HepG2 (cell line): Measurements from ENCODE around the gene PTRH2. TPM values are rescaled to one million over a fixed set of nuclear protein-coding genes. Genes with fewer than 3 reads are reported as not detected.

Experiments used
- CENPBD1 ChIP-seq: sonication (generic); formaldehyde crosslinking; IDR thresholded peaks from 2 replicates; pipeline ENCODE4 v1.8.0; 2022; ENCODE audit warnings: missing genetic modification reagents, low read depth, mild to moderate bottlenecking, borderline replicate concordance
- HNF4G ChIP-seq, 2 experiments: sonication (generic) in 1 of 2; formaldehyde crosslinking in 1 of 2; IDR thresholded peaks; 2 replicates each; pipeline versions ENCODE4 v1.4.0 to v1.6.1; 2011 to 2020; ENCODE audit warnings: borderline replicate concordance in 2 of 2, low read depth in 2 of 2, mild to moderate bottlenecking in 2 of 2, low read length in 1 of 2, missing genetic modification reagents in 1 of 2, moderate library complexity in 1 of 2
- KDM6A ChIP-seq: IDR thresholded peaks from 2 replicates; pipeline ENCODE4 v1.6.1; 2016; ENCODE audit warnings: low read depth
- MED1 ChIP-seq: sonication (generic); formaldehyde crosslinking; IDR thresholded peaks from 2 replicates; pipeline ENCODE4 v1.4.0; 2020; ENCODE audit warnings: missing genetic modification reagents
- NCOA2 ChIP-seq: sonication (generic); formaldehyde crosslinking; IDR thresholded peaks from 2 replicates; pipeline ENCODE4 v1.8.0; 2022; ENCODE audit warnings: inconsistent platforms
- NFYB ChIP-seq: sonication (generic); formaldehyde crosslinking; IDR thresholded peaks from 2 replicates; pipeline ENCODE4 v1.4.0; 2020; ENCODE audit warnings: missing genetic modification reagents
- RARA ChIP-seq: IDR thresholded peaks from 2 replicates; pipeline ENCODE4 v1.6.1; 2016; ENCODE audit warnings: missing genetic modification reagents, missing compliant biosample characterization
- SNAPC2 ChIP-seq: sonication (generic); formaldehyde crosslinking; IDR thresholded peaks from 2 replicates; pipeline ENCODE4 v1.8.1; 2022; ENCODE audit warnings: mild to moderate bottlenecking, missing genetic modification reagents
- SPEN ChIP-seq: sonication (generic); formaldehyde crosslinking; IDR thresholded peaks from 2 replicates; pipeline ENCODE4 v1.5.1; 2020; ENCODE audit warnings: low read depth, mild to moderate bottlenecking, missing genetic modification reagents
- TCF7L2 ChIP-seq: IDR thresholded peaks from 2 replicates; pipeline ENCODE4 v1.6.1; 2011; ENCODE audit warnings: mild to moderate bottlenecking, low read depth, low read length, moderate library complexity
- ZBTB21 ChIP-seq: sonication (generic); formaldehyde crosslinking; IDR thresholded peaks from 2 replicates; pipeline ENCODE4 v1.4.0; 2020; ENCODE audit warnings: missing genetic modification reagents
- ZFP36L1 ChIP-seq: sonication (generic); formaldehyde crosslinking; IDR thresholded peaks from 2 replicates; pipeline ENCODE4 v1.8.0; 2022; ENCODE audit warnings: mild to moderate bottlenecking, missing genetic modification reagents, moderate library complexity
- ZMAT5 ChIP-seq: sonication (generic); formaldehyde crosslinking; IDR thresholded peaks from 2 replicates; pipeline ENCODE4 v1.5.0; 2020; ENCODE audit warnings: mild to moderate bottlenecking, low read depth, missing genetic modification reagents, borderline replicate concordance
- ZNF101 ChIP-seq: sonication (generic); formaldehyde crosslinking; IDR thresholded peaks from 2 replicates; pipeline ENCODE4 v1.4.0; 2020; ENCODE audit warnings: mild to moderate bottlenecking, low read depth, missing genetic modification reagents, borderline replicate concordance
- ZNF225 ChIP-seq: sonication (generic); formaldehyde crosslinking; IDR thresholded peaks from 2 replicates; pipeline ENCODE4 v1.4.0; 2020; ENCODE audit warnings: mild to moderate bottlenecking, missing genetic modification reagents
- ZNF382 ChIP-seq: sonication (generic); formaldehyde crosslinking; IDR thresholded peaks from 2 replicates; pipeline ENCODE4 v1.5.0; 2020; ENCODE audit warnings: missing genetic modification reagents, mild to moderate bottlenecking, borderline replicate concordance
- ZNF383 ChIP-seq: sonication (generic); formaldehyde crosslinking; IDR thresholded peaks from 2 replicates; pipeline ENCODE4 v1.4.0; 2020; ENCODE audit warnings: missing genetic modification reagents, mild to moderate bottlenecking, borderline replicate concordance
- ZNF484 ChIP-seq: sonication (generic); formaldehyde crosslinking; IDR thresholded peaks from 2 replicates; pipeline ENCODE4 v1.5.1; 2020; ENCODE audit warnings: mild to moderate bottlenecking, low read depth, missing genetic modification reagents, borderline replicate concordance
- ZNF598 ChIP-seq: sonication (generic); formaldehyde crosslinking; IDR thresholded peaks from 2 replicates; pipeline ENCODE4 v1.5.1; 2020; ENCODE audit warnings: mild to moderate bottlenecking, missing genetic modification reagents, borderline replicate concordance
- ZNF674 ChIP-seq: sonication (generic); formaldehyde crosslinking; IDR thresholded peaks from 2 replicates; pipeline ENCODE4 v1.5.0; 2020; ENCODE audit warnings: low read depth, mild to moderate bottlenecking, missing genetic modification reagents
- ZNF747 ChIP-seq: sonication (generic); formaldehyde crosslinking; IDR thresholded peaks from 2 replicates; pipeline ENCODE4 v1.8.1; 2023; ENCODE audit warnings: missing genetic modification reagents, mild to moderate bottlenecking, borderline replicate concordance
- ZNF773 ChIP-seq: sonication (generic); formaldehyde crosslinking; IDR thresholded peaks from 2 replicates; pipeline ENCODE4 v1.4.0; 2020; ENCODE audit warnings: missing genetic modification reagents, borderline replicate concordance
- polyA plus RNA-seq, 8 experiments: library from polyadenylated mRNA; depleted of rRNA in 3 of 8; stranded (reverse) in 7 of 8; unstranded in 1 of 8; fragments of >200 nt; fragmentation: Illumina TruSeq in 4 of 8; extraction: Trizol in 4 of 8; gene quantifications; 2 replicates each; pipeline versions ENCODE4 v1.2.1 to v1.2.3, GENCODE V29; 2011 to 2016; ENCODE audit warnings: low read depth in 4 of 8, missing spikeins in 1 of 8, mixed read lengths in 1 of 8; ENCODE audit not compliant: insufficient read depth in 1 of 8
- total RNA-seq, 5 experiments: library from RNA; depleted of rRNA; stranded (reverse); fragments of >200 nt; fragmentation: Illumina TruSeq; extraction: Trizol; gene quantifications; 2 replicates each; pipeline ENCODE4 v1.2.3, GENCODE V29; 2016; ENCODE audit warnings: low read depth in 1 of 5
- TF ChIP-seq, protein P1 (sequence below): sonication (generic); formaldehyde crosslinking; conservative IDR thresholded peaks from 2 replicates; pipeline ENCODE4 v1.4.0; 2020; ENCODE audit warnings: missing genetic modification reagents
- TF ChIP-seq, protein P2 (sequence below): IDR thresholded peaks from 2 replicates; pipeline ENCODE4 v1.6.1; 2012; ENCODE audit warnings: inconsistent platforms

Gene PTRH2
- total and polyA plus RNA-seq, 2 of the 13 experiments (the other 11 are each of a cell fraction or from before 2014, with no cell fraction given): 67.7 to 83.3 TPM

- 0 out of 2 replicates have a peak, but pooled peaks have one; percentile 66 for TF ChIP-seq ZNF225 (CRISPR knock-in tag)
- no peak for TF ChIP-seq ZNF484
- TF ChIP-seq TCF7L2: no peak
- peak; percentile 48; the same call in 1 of the 2 replicates for TF ChIP-seq ZNF383 (CRISPR knock-in tag)
- TF ChIP-seq ZMAT5 (CRISPR knock-in tag): no peak
- no peak for TF ChIP-seq KDM6A (CRISPR knock-in tag)
- peak; percentile 62 for TF ChIP-seq ZNF598 (CRISPR knock-in tag)
- peak; percentile 96 for TF ChIP-seq SPEN (CRISPR knock-in tag)
- TF ChIP-seq, protein P1, sequence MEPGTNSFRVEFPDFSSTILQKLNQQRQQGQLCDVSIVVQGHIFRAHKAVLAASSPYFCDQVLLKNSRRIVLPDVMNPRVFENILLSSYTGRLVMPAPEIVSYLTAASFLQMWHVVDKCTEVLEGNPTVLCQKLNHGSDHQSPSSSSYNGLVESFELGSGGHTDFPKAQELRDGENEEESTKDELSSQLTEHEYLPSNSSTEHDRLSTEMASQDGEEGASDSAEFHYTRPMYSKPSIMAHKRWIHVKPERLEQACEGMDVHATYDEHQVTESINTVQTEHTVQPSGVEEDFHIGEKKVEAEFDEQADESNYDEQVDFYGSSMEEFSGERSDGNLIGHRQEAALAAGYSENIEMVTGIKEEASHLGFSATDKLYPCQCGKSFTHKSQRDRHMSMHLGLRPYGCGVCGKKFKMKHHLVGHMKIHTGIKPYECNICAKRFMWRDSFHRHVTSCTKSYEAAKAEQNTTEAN: 0 out of 2 replicates have a peak, but pooled peaks have one; percentile 18
- TF ChIP-seq ZBTB21: no peak
- peak; percentile 98 for TF ChIP-seq ZFP36L1 (CRISPR knock-in tag)
- no peak for TF ChIP-seq ZNF382 (CRISPR knock-in tag)
- TF ChIP-seq RARA: peak; percentile 37; the same call in 1 of the 2 replicates
- peak; percentile 61; the same call in 1 of the 2 replicates for TF ChIP-seq SNAPC2 (CRISPR knock-in tag)
- TF ChIP-seq NCOA2 (CRISPR knock-in tag): peak; percentile 66; the same call in 1 of the 2 replicates
- TF ChIP-seq NFYB (CRISPR knock-in tag): peak; percentile 56; the same call in 1 of the 2 replicates
- TF ChIP-seq, protein P2, sequence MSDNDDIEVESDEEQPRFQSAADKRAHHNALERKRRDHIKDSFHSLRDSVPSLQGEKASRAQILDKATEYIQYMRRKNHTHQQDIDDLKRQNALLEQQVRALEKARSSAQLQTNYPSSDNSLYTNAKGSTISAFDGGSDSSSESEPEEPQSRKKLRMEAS: peak; percentile 99
- TF ChIP-seq HNF4G (IDR thresholded peaks at IDR 0.05; ENCODE audit: borderline replicate concordance, low read depth, low read length): no peak
- peak; percentile 25; the same call in 1 of the 2 replicates for TF ChIP-seq HNF4G (CRISPR knock-in tag; IDR thresholded peaks at IDR 0.05; ENCODE audit: borderline replicate concordance, low read depth)
- no peak for TF ChIP-seq CENPBD1
- TF ChIP-seq ZNF101 (CRISPR knock-in tag): no peak
- peak; percentile 78; the same call in 1 of the 2 replicates for TF ChIP-seq MED1 (CRISPR knock-in tag)
- no peak for TF ChIP-seq ZNF674
- TF ChIP-seq ZNF773 (CRISPR knock-in tag): peak; percentile 39; the same call in 1 of the 2 replicates
- peak; percentile 56; the same call in 1 of the 2 replicates for TF ChIP-seq ZNF747 (CRISPR knock-in tag)
These were observed at the start of gene PTRH2, which contains the start of gene VMP1 (continued) for GRCh38 chr17:59707149-59707970.
